Memory B cell (primary cell): ENCODE data around the gene FAAP100.
"Not testable (repeated sequence)": the region's sequence is repeated elsewhere in the genome, so short reads cannot be mapped to it uniquely, and the experiment has no call there.

ENCODE experiments used
- ATAC-seq: fragments of 150-1000 bp; cut with Tn5 transposase; 2 replicates; pipeline ENCODE4 v1.10.0; 2021; ENCODE audit warnings: low read depth, mild to moderate bottlenecking, moderate library complexity
- DNase-seq, 2 donors: peaks; one replicate each; pipeline ENCODE4 v3.0.0; 2022; ENCODE audit warnings: low spot score in 2 of 2
- H3K27ac Mint-ChIP-seq: one replicate; pipeline ENCODE4 v1.8.0; 2022; ENCODE audit warnings: mild to moderate bottlenecking, moderate library complexity, mixed read lengths
- H3K27me3 Mint-ChIP-seq: one replicate; pipeline ENCODE4 v1.8.0; 2022; ENCODE audit warnings: mixed read lengths
- H3K36me3 Mint-ChIP-seq: one replicate; pipeline ENCODE4 v1.8.0; 2022; ENCODE audit warnings: mild to moderate bottlenecking, mixed read lengths
- H3K4me1 Mint-ChIP-seq: one replicate; pipeline ENCODE4 v1.8.0; 2022; ENCODE audit warnings: mixed read lengths
- H3K4me3 Mint-ChIP-seq: one replicate; pipeline ENCODE4 v1.8.0; 2022; ENCODE audit warnings: mild to moderate bottlenecking, moderate library complexity, mixed read lengths
- H3K9me3 Mint-ChIP-seq: one replicate; pipeline ENCODE4 v1.8.0; 2022; ENCODE audit warnings: mixed read lengths

FAAP100 gene

GRCh38 chr17:81552244-81553017, at the start of gene FAAP100:
FAAP100 (minus strand) TSS chr17:81552353; CDS start chr17:81552330, 23 bp downstream.
- Mint-ChIP-seq H3K27ac (peak within 1 kb of the TSS; percentile 84), H3K4me1 (peaks cover 21% of the 10 kb centered on the region), H3K36me3 (peaks cover 9% of the 10 kb centered on the region), H3K9me3 (no peaks in the 10 kb centered on the region), H3K27me3 (no peaks in the 10 kb centered on the region), H3K4me3 (peak within 1 kb of the TSS; percentile 93)
- peak; percentile 77 to 93 for DNase-seq
- ATAC-seq = peak; percentile 67

- no peaks in the 10 kb centered on the region for H3K27me3 Mint-ChIP-seq
- no peaks in the 10 kb centered on the region for H3K9me3 Mint-ChIP-seq
- H3K36me3 Mint-ChIP-seq = peaks cover 18% of the 10 kb centered on the region
- H3K27ac Mint-ChIP-seq = no peak overlapping the region
- no peak overlapping the region for H3K4me3 Mint-ChIP-seq
- DNase-seq = peak; percentile 44 to 67
- peak; percentile 52 for ATAC-seq
- H3K4me1 Mint-ChIP-seq = peaks cover 15% of the 10 kb centered on the region
These were observed 49.5 kb upstream of the FAAP100 start for GRCh38 chr17:81601525-81602120.

- Mint-ChIP-seq H3K27ac (no peak overlapping the region), H3K27me3 (no peaks in the 10 kb centered on the region), H3K36me3 (peaks cover 13% of the 10 kb centered on the region), H3K4me1 (peaks cover 15% of the 10 kb centered on the region), H3K4me3 (no peak overlapping the region), H3K9me3 (no peaks in the 10 kb centered on the region)
- no peak for DNase-seq
- no peak for ATAC-seq
These were observed 47.8 kb upstream of the FAAP100 start for GRCh38 chr17:81599719-81600486.

- no peak for DNase-seq
- Mint-ChIP-seq H3K4me1 (peaks cover 3% of the 10 kb centered on the region), H3K27ac (peak overlapping the region; percentile 31), H3K9me3 (no peaks in the 10 kb centered on the region), H3K4me3 (no peak overlapping the region), H3K36me3 (peaks cover 10% of the 10 kb centered on the region), H3K27me3 (no peaks in the 10 kb centered on the region)
- no peak for ATAC-seq
These were observed 41.1 kb upstream of the FAAP100 start for GRCh38 chr17:81593105-81593871.

- no peaks in the 10 kb centered on the region for H3K9me3 Mint-ChIP-seq
- H3K27me3 Mint-ChIP-seq = no peaks in the 10 kb centered on the region
- no peak for ATAC-seq
- H3K4me3 Mint-ChIP-seq = no peak overlapping the region
- H3K36me3 Mint-ChIP-seq = peaks cover 15% of the 10 kb centered on the region
- no peak overlapping the region for H3K27ac Mint-ChIP-seq
- no peaks in the 10 kb centered on the region for H3K4me1 Mint-ChIP-seq
- DNase-seq = no peak
These were observed 39.8 kb upstream of the FAAP100 start for GRCh38 chr17:81591971-81592370.

GRCh38 chr17:81590121-81590520, 38.0 kb upstream of the FAAP100 start:
- DNase-seq (no peak), ATAC-seq (no peak)
- Mint-ChIP-seq H3K36me3 (peaks cover 21% of the 10 kb centered on the region), H3K4me1 (no peaks in the 10 kb centered on the region), H3K27ac (peak overlapping the region; percentile 68), H3K4me3 (no peak overlapping the region), H3K27me3 (no peaks in the 10 kb centered on the region), H3K9me3 (no peaks in the 10 kb centered on the region)

- H3K27me3 Mint-ChIP-seq = no peaks in the 10 kb centered on the region
- DNase-seq (no peak), ATAC-seq (no peak)
- H3K9me3 Mint-ChIP-seq = no peaks in the 10 kb centered on the region
- H3K27ac Mint-ChIP-seq = peak overlapping the region; percentile 68
- H3K4me1 Mint-ChIP-seq = no peaks in the 10 kb centered on the region
- H3K36me3 Mint-ChIP-seq = peaks cover 21% of the 10 kb centered on the region
- no peak overlapping the region for H3K4me3 Mint-ChIP-seq
These were observed 37.5 kb upstream of the FAAP100 start for GRCh38 chr17:81589612-81590011.

GRCh38 chr17:81586096-81586495, 33.9 kb upstream of the FAAP100 start:
- no peak overlapping the region for H3K4me3 Mint-ChIP-seq
- peaks cover 28% of the 10 kb centered on the region for H3K36me3 Mint-ChIP-seq
- no peak for ATAC-seq
- H3K27ac Mint-ChIP-seq = no peak overlapping the region
- H3K4me1 Mint-ChIP-seq = no peaks in the 10 kb centered on the region
- no peaks in the 10 kb centered on the region for H3K27me3 Mint-ChIP-seq
- no peak for DNase-seq
- no peaks in the 10 kb centered on the region for H3K9me3 Mint-ChIP-seq

- peaks cover 34% of the 10 kb centered on the region for H3K36me3 Mint-ChIP-seq
- H3K4me3 Mint-ChIP-seq, H3K4me1 Mint-ChIP-seq, H3K27me3 Mint-ChIP-seq, ATAC-seq, DNase-seq, H3K27ac Mint-ChIP-seq, H3K9me3 Mint-ChIP-seq: not testable (repeated sequence)
These were observed 32.6 kb upstream of the FAAP100 start for GRCh38 chr17:81584771-81585170.

- peaks cover 12% of the 10 kb centered on the region for H3K4me1 Mint-ChIP-seq
- peaks cover 32% of the 10 kb centered on the region for H3K36me3 Mint-ChIP-seq
- no peak for DNase-seq
- no peaks in the 10 kb centered on the region for H3K27me3 Mint-ChIP-seq
- no peak overlapping the region for H3K4me3 Mint-ChIP-seq
- no peak for ATAC-seq
- no peaks in the 10 kb centered on the region for H3K9me3 Mint-ChIP-seq
- H3K27ac Mint-ChIP-seq = no peak overlapping the region
These were observed 31.6 kb upstream of the FAAP100 start for GRCh38 chr17:81583589-81584342.

GRCh38 chr17:81582749-81583148, 30.6 kb upstream of the FAAP100 start:
- ATAC-seq (no peak), DNase-seq (no peak)
- Mint-ChIP-seq H3K36me3 (peaks cover 30% of the 10 kb centered on the region), H3K4me3 (no peak overlapping the region), H3K9me3 (no peaks in the 10 kb centered on the region), H3K27me3 (no peaks in the 10 kb centered on the region), H3K4me1 (peaks cover 19% of the 10 kb centered on the region), H3K27ac (no peak overlapping the region)

- peaks cover 31% of the 10 kb centered on the region for H3K36me3 Mint-ChIP-seq
These were observed 30.2 kb upstream of the FAAP100 start for GRCh38 chr17:81582341-81582740.

GRCh38 chr17:81581758-81582157, 29.6 kb upstream of the FAAP100 start:
- DNase-seq (no peak), ATAC-seq (no peak)
- Mint-ChIP-seq H3K36me3 (peaks cover 32% of the 10 kb centered on the region), H3K4me3 (no peak overlapping the region), H3K27ac (no peak overlapping the region), H3K9me3 (no peaks in the 10 kb centered on the region), H3K4me1 (peaks cover 23% of the 10 kb centered on the region), H3K27me3 (no peaks in the 10 kb centered on the region)

More at GRCh38 chr17:81582341-81582740, 30.2 kb upstream of the FAAP100 start:
- Mint-ChIP-seq H3K27ac (no peak overlapping the region), H3K27me3 (no peaks in the 10 kb centered on the region), H3K4me3 (no peak overlapping the region), H3K4me1 (peaks cover 21% of the 10 kb centered on the region), H3K9me3 (no peaks in the 10 kb centered on the region)
- ATAC-seq (no peak), DNase-seq (no peak)
